Fibroblast of lung (primary cell): Measurements from ENCODE around the gene CSPG4.

Source experiments
- CTCF ChIP-seq, 2 donors: IDR thresholded peaks in 1 of 2; conservative IDR thresholded peaks in 1 of 2; 1 replicate in 1 of 2; 2 replicates in 1 of 2; pipeline ENCODE4 v1.5.1; 2011 to 2012; ENCODE audit warnings: low read length in 2 of 2, control low read depth in 1 of 2, inconsistent platforms in 1 of 2, low read depth in 1 of 2, mild to moderate bottlenecking in 1 of 2
- EZH2 ChIP-seq: IDR thresholded peaks from 2 replicates; pipeline ENCODE4 v1.5.1; 2012; ENCODE audit warnings: low read length, control low read depth, mild to moderate bottlenecking; ENCODE audit errors: missing control alignments

GRCh38 chr15:75688278-75688557 is 24.4 kb downstream of the CSPG4 start:
- TF ChIP-seq CTCF (conservative IDR thresholded peaks at IDR 0.05 in 1 of 2, IDR thresholded peaks at IDR 0.05 in 1 of 2; ENCODE audit: low read depth in 1 of 2, low read length in 2 of 2) (no peak), EZH2 (no peak)
